GM12801 (cell line): ENCODE measurements around the gene JPH3.

Source experiments
- CTCF ChIP-seq: IDR thresholded peaks from one replicate; pipeline ENCODE4 v1.5.1; 2011; ENCODE audit warnings: control low read depth; ENCODE audit not compliant: insufficient read length; ENCODE audit errors: extremely low read depth

Gene JPH3

DNA sequence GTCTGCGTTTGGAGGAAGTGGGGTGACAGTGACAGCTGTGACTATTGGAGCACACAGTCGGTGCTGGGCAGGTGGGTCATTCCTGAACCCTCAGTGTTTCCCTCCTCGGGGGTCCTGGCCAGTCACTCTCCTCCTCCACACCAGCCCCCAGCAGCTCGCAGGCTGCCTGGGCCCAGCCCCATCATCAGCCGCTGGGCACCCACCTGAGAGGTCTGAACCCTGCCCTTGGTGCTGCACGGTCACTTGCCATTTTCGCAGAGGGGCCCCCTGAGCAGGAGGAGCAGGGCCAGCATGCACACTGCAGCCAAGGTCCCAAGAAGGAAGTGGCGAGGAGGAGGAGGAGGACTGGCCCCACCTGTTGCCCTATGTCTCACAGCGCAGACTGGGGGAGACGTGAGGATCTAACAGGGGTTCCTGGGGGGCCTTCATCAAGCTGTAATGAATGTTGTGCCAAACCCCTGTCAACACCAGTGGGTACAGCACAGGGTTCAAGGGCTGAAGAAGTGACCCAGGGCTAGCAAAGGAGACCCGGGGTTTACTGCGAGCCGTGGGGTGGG, 23.0 kb downstream of the JPH3 start:
- TF ChIP-seq CTCF, result no peak

DNA sequence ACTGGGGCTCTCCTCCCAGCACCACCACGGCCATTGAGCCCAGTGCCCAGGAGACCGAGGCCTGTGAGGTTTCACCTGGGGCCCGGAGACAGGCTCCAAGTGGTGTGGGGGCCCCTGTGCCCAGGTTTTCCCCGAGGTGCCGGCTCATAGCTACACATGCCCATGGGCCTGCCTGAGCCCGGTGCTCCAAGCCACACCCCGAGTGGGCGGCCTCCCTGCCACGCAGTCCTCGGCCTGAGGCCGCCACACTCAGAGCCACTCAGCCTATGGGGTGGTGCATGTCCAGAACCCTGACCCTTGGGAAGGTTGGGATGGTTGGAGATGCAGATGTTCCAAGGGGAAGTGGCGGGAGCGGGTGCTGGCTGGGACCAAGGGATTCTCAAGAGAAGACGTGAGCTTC, 24.1 kb downstream of the JPH3 start:
- TF ChIP-seq CTCF, result no peak

DNA sequence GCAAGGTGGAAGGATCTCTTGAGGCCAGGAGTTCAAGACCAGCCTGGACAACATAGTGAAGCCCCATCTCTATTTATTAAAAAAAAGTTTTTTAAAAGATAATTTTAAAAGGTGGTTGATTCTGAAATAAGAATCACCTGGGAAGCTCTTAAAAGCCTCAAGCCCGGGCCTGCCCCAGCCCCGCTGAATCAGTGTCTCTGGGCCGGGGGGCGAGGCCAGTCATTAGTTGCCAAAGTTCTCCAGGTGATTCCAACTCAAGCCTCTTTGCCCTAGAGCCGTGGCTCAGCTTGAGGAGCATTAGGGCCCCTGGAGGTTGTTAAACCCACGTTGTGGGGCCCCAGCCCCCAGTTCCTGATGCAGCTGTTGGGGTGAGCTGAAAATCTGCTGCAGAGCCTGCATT, 24.6 kb downstream of the JPH3 start:
- TF ChIP-seq CTCF, result no peak

DNA sequence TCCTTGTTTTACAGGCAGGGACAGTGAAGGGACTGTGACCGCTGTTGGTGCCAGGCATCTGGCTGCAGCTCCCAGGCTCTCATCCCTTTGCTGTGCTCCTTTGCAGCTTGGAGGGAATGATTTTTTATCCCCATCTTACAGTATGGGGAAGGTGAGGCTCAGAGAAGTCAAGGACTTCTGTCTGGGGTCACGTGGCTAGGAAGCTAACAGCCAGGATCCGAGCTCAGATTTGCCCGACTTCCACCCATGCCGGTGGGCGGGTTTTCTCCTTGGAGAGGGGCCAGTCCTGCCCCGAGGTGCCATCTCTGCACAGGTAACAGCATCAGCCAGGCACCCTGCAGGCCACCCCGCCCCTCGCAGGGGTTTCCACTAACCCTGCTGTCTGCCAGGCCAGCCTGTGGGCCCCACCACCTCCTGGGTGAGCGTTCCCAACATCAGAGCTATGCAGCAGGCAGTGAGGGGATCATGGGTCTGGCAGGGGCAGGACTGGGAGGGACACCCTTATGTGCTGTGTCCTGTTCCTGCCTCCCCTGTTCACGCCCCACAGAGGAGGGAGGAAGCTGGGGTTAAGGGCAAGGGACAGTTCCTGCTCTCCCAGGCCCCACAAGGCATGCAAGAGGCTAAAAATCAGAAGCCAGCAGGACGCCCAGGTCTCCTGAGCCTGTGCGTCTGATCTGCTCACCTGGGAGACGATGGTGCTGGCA, 25.4 kb downstream of the JPH3 start:
- no peak for TF ChIP-seq CTCF

GRCh38 chr16:87628246-87628923, 26.1 kb downstream of the JPH3 start:
- TF ChIP-seq CTCF, result no peak

- TF ChIP-seq CTCF, result no peak
These were observed 26.6 kb downstream of the JPH3 start for GRCh38 chr16:87628940-87629339.

- TF ChIP-seq CTCF, result no peak
These were observed 28.8 kb downstream of the JPH3 start for GRCh38 chr16:87631067-87631466.
